WTC11 (cell line): ENCODE measurements around the gene RPEL1. TPM values are rescaled to one million over a fixed set of nuclear protein-coding genes. Genes with fewer than 3 reads are reported as not detected.

ENCODE experiments used
- ATAC-seq: fragments of 200-7000 bp; cut with Tn5 transposase; 2 replicates; pipeline ENCODE4 v1.10.0; 2021; ENCODE audit warnings: mild to moderate bottlenecking, moderate library complexity
- CTCF ChIA-PET: fragments of 300-600 bp; sonication (Branson Sonifier 250); formaldehyde crosslinking; loops from one replicate; lab custom pipeline; 2021; ENCODE audit warnings: antibody characterized with exemption; lab: Charles Lee
- POLR2A ChIA-PET: fragments of 350-600 bp; sonication (Branson Sonifier 250); formaldehyde crosslinking; loops from one replicate; lab custom pipeline; 2021; ENCODE audit warnings: antibody characterized with exemption; lab: Charles Lee
- DNase-seq: peaks from one replicate; pipeline ENCODE4 v3.0.0; 2021; ENCODE audit warnings: low spot score
- H3K27ac Mint-ChIP-seq: 2 replicates; pipeline ENCODE4 v1.8.0; 2021; ENCODE audit warnings: mixed read lengths
- H3K27me3 Mint-ChIP-seq: 2 replicates; pipeline ENCODE4 v1.8.0; 2021; ENCODE audit warnings: low read depth, mild to moderate bottlenecking, moderate library complexity, mixed read lengths
- H3K36me3 Mint-ChIP-seq: 2 replicates; pipeline ENCODE4 v1.8.0; 2021; ENCODE audit warnings: mixed read lengths
- H3K4me1 Mint-ChIP-seq: 2 replicates; pipeline ENCODE4 v1.8.0; 2022; ENCODE audit warnings: mixed read lengths
- H3K4me3 Mint-ChIP-seq: 2 replicates; pipeline ENCODE4 v1.8.0; 2021; ENCODE audit warnings: mild to moderate bottlenecking, moderate library complexity, mixed read lengths
- H3K9me3 Mint-ChIP-seq: 2 replicates; pipeline ENCODE4 v1.8.0; 2021; ENCODE audit warnings: mixed read lengths
- ATF1 ChIP-seq: sonication (generic); formaldehyde crosslinking; IDR thresholded peaks from 2 replicates; pipeline ENCODE4 v1.8.1; 2023; ENCODE audit warnings: mild to moderate bottlenecking, moderate library complexity, missing genetic modification reagents
- CBFB ChIP-seq: sonication (generic); formaldehyde crosslinking; IDR thresholded peaks from 2 replicates; pipeline ENCODE4 v1.8.1; 2022; ENCODE audit warnings: mild to moderate bottlenecking, low read depth, missing genetic modification reagents
- CREM ChIP-seq: sonication (generic); formaldehyde crosslinking; IDR thresholded peaks from 2 replicates; pipeline ENCODE4 v1.8.1; 2022; ENCODE audit warnings: mild to moderate bottlenecking, missing genetic modification reagents, moderate library complexity
- ELF4 ChIP-seq: sonication (generic); formaldehyde crosslinking; IDR thresholded peaks from 2 replicates; pipeline ENCODE4 v1.8.1; 2022; ENCODE audit warnings: low read depth, mild to moderate bottlenecking, moderate library complexity, missing genetic modification reagents
- FOXJ3 ChIP-seq: sonication (generic); formaldehyde crosslinking; IDR thresholded peaks from 2 replicates; pipeline ENCODE4 v1.9.0; 2021; ENCODE audit warnings: missing genetic modification reagents, mild to moderate bottlenecking, borderline replicate concordance
- FOXP1 ChIP-seq: sonication (generic); formaldehyde crosslinking; IDR thresholded peaks from 2 replicates; pipeline ENCODE4 v1.8.0; 2022; ENCODE audit warnings: missing genetic modification reagents, mild to moderate bottlenecking, moderate library complexity, borderline replicate concordance
- GTF2I ChIP-seq: fragments of 250-450 bp; sonication (Bioruptor Pico); conservative IDR thresholded peaks from 2 replicates; pipeline ENCODE4 v1.4.0; 2021; ENCODE audit warnings: mild to moderate bottlenecking
- IRF2 ChIP-seq: sonication (generic); formaldehyde crosslinking; IDR thresholded peaks from 2 replicates; pipeline ENCODE4 v1.8.0; 2022; ENCODE audit warnings: low read depth, missing genetic modification reagents, borderline replicate concordance
- KAT7 ChIP-seq: sonication (generic); formaldehyde crosslinking; IDR thresholded peaks from 2 replicates; pipeline ENCODE4 v1.8.1; 2023; ENCODE audit warnings: missing genetic modification reagents, mild to moderate bottlenecking, borderline replicate concordance
- NFATC4 ChIP-seq: fragments of 250-450 bp; sonication (Bioruptor Pico); IDR thresholded peaks from 2 replicates; pipeline ENCODE4 v1.9.0; 2021; ENCODE audit warnings: mild to moderate bottlenecking
- NR1H2 ChIP-seq: sonication (generic); formaldehyde crosslinking; IDR thresholded peaks from 2 replicates; pipeline ENCODE4 v1.9.0; 2021; ENCODE audit warnings: mild to moderate bottlenecking, moderate library complexity, missing genetic modification reagents
- NR2C2 ChIP-seq: sonication (generic); formaldehyde crosslinking; IDR thresholded peaks from 2 replicates; pipeline ENCODE4 v1.8.0; 2022; ENCODE audit warnings: mild to moderate bottlenecking, missing genetic modification reagents
- NR3C1 ChIP-seq: sonication (generic); formaldehyde crosslinking; conservative IDR thresholded peaks from 2 replicates; pipeline ENCODE4 v1.8.1; 2023; ENCODE audit warnings: low read depth, mild to moderate bottlenecking, missing genetic modification reagents
- OVOL2 ChIP-seq: fragments of 250-450 bp; sonication (Bioruptor Pico); IDR thresholded peaks from 2 replicates; pipeline ENCODE4 v1.9.0; 2021; ENCODE audit warnings: mild to moderate bottlenecking, borderline replicate concordance
- RORB ChIP-seq: fragments of 250-450 bp; sonication (Bioruptor Pico); IDR thresholded peaks from 2 replicates; pipeline ENCODE4 v1.9.0; 2021; ENCODE audit warnings: mild to moderate bottlenecking
- SMAD4 ChIP-seq: sonication (generic); formaldehyde crosslinking; IDR thresholded peaks from 2 replicates; pipeline ENCODE4 v1.8.0; 2022; ENCODE audit warnings: mild to moderate bottlenecking, missing genetic modification reagents
- ZNF138 ChIP-seq: sonication (generic); formaldehyde crosslinking; conservative IDR thresholded peaks from 2 replicates; pipeline ENCODE4 v1.8.1; 2022; ENCODE audit warnings: mild to moderate bottlenecking, moderate library complexity, missing genetic modification reagents
- ZNF263 ChIP-seq: sonication (generic); formaldehyde crosslinking; IDR thresholded peaks from 2 replicates; pipeline ENCODE4 v1.8.1; 2022; ENCODE audit warnings: low read depth, mild to moderate bottlenecking, moderate library complexity, missing genetic modification reagents
- ZNF396 ChIP-seq: fragments of 250-450 bp; sonication (Bioruptor Pico); IDR thresholded peaks from 2 replicates; pipeline ENCODE4 v1.8.0; 2021; ENCODE audit warnings: mild to moderate bottlenecking, moderate library complexity, borderline replicate concordance
- ZNF423 ChIP-seq: fragments of 250-450 bp; sonication (Bioruptor Pico); IDR thresholded peaks from 2 replicates; pipeline ENCODE4 v2.1.2; 2022; ENCODE audit warnings: mild to moderate bottlenecking, moderate library complexity
- total RNA-seq: library from RNA; stranded (reverse); gene quantifications from 3 replicates; pipeline ENCODE4 v1.2.3, GENCODE V29; 2021
- TF ChIP-seq, protein P1 (sequence below): sonication (generic); formaldehyde crosslinking; IDR thresholded peaks from 2 replicates; pipeline ENCODE4 v1.8.0; 2022; ENCODE audit warnings: mild to moderate bottlenecking, missing genetic modification reagents
- TF ChIP-seq, protein P2 (sequence below): fragments of 250-450 bp; sonication (Bioruptor Pico); IDR thresholded peaks from 2 replicates; pipeline ENCODE4 v1.9.0; 2021; ENCODE audit warnings: mild to moderate bottlenecking
- TF ChIP-seq, protein P3 (sequence below): fragments of 250-450 bp; sonication (Bioruptor Pico); IDR thresholded peaks from 2 replicates; pipeline ENCODE4 v1.9.0; 2021; ENCODE audit warnings: moderate library complexity, mild to moderate bottlenecking, inconsistent platforms, borderline replicate concordance
- TF ChIP-seq, protein P4 (sequence below): sonication (generic); formaldehyde crosslinking; IDR thresholded peaks from 2 replicates; pipeline ENCODE4 v1.8.0; 2023; ENCODE audit warnings: missing genetic modification reagents
- TF ChIP-seq, protein P5 (sequence below): sonication (generic); formaldehyde crosslinking; IDR thresholded peaks from 2 replicates; pipeline ENCODE4 v1.8.1; 2022; ENCODE audit warnings: mild to moderate bottlenecking, missing genetic modification reagents, moderate library complexity, borderline replicate concordance
- TF ChIP-seq, protein P6 (sequence below): fragments of 250-450 bp; sonication (Bioruptor Pico); IDR thresholded peaks from 2 replicates; pipeline ENCODE4 v1.9.0; 2021; ENCODE audit warnings: mild to moderate bottlenecking

The RPEL1 gene
- total RNA-seq, 1 experiment from 2014 or later: 0.09 TPM

DNA sequence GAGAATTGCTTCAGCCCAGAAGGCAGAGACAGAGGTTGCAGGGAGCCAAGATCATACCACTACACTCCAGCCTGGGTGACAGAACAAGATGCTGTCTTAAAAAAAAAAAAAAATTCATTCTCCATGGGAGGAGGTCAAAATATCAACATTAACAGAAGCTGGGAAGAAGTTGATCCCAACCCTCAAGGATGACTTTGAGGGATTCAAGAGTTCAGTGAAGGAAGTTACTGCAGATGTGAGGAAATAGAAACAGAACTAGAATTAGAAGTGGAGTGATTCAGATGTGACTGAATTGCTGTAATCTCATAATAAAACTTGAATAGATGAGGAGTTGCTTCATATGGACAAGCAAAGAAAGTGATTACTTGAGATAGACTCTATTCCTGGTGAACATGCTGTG is 19.7 kb upstream of the RPEL1 start:
- ATAC-seq: no peak
- Mint-ChIP-seq H3K36me3 (peaks cover 27% of the 10 kb centered on the region), H3K9me3 (peaks cover 33% of the 10 kb centered on the region), H3K27ac (no peak overlapping the region), H3K4me1 (peaks cover 9% of the 10 kb centered on the region), H3K27me3 (peaks cover 8% of the 10 kb centered on the region; the same call in 1 of the 2 replicates), H3K4me3 (no peak overlapping the region)
- ChIA-PET POLR2A (no interaction called here), CTCF (no interaction called here)
- no peak for DNase-seq
- TF ChIP-seq CBFB (CRISPR knock-in tag) (no peak), ELF4 (CRISPR knock-in tag) (no peak), KAT7 (CRISPR knock-in tag) (no peak), NFATC4 (no peak), FOXJ3 (CRISPR knock-in tag) (no peak), FOXP1 (CRISPR knock-in tag) (no peak), ZNF263 (CRISPR knock-in tag) (no peak), OVOL2 (no peak), NR1H2 (CRISPR knock-in tag) (no peak), SMAD4 (CRISPR knock-in tag) (no peak), NR3C1 (CRISPR knock-in tag) (no peak)
- TF ChIP-seq, protein P1, sequence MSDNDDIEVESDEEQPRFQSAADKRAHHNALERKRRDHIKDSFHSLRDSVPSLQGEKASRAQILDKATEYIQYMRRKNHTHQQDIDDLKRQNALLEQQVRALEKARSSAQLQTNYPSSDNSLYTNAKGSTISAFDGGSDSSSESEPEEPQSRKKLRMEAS (CRISPR knock-in tag): no peak
- TF ChIP-seq, protein P2, sequence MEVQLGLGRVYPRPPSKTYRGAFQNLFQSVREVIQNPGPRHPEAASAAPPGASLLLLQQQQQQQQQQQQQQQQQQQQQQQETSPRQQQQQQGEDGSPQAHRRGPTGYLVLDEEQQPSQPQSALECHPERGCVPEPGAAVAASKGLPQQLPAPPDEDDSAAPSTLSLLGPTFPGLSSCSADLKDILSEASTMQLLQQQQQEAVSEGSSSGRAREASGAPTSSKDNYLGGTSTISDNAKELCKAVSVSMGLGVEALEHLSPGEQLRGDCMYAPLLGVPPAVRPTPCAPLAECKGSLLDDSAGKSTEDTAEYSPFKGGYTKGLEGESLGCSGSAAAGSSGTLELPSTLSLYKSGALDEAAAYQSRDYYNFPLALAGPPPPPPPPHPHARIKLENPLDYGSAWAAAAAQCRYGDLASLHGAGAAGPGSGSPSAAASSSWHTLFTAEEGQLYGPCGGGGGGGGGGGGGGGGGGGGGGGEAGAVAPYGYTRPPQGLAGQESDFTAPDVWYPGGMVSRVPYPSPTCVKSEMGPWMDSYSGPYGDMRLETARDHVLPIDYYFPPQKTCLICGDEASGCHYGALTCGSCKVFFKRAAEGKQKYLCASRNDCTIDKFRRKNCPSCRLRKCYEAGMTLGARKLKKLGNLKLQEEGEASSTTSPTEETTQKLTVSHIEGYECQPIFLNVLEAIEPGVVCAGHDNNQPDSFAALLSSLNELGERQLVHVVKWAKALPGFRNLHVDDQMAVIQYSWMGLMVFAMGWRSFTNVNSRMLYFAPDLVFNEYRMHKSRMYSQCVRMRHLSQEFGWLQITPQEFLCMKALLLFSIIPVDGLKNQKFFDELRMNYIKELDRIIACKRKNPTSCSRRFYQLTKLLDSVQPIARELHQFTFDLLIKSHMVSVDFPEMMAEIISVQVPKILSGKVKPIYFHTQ (CRISPR knock-in tag): no peak
- TF ChIP-seq, protein P3, sequence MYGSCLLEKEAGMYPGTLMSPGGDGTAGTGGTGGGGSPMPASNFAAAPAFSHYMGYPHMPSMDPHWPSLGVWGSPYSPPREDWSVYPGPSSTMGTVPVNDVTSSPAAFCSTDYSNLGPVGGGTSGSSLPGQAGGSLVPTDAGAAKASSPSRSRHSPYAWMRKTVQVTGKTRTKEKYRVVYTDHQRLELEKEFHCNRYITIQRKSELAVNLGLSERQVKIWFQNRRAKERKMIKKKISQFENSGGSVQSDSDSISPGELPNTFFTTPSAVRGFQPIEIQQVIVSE: no peak
- TF ChIP-seq, protein P4, sequence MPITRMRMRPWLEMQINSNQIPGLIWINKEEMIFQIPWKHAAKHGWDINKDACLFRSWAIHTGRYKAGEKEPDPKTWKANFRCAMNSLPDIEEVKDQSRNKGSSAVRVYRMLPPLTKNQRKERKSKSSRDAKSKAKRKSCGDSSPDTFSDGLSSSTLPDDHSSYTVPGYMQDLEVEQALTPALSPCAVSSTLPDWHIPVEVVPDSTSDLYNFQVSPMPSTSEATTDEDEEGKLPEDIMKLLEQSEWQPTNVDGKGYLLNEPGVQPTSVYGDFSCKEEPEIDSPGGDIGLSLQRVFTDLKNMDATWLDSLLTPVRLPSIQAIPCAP: no peak
- TF ChIP-seq, protein P5, sequence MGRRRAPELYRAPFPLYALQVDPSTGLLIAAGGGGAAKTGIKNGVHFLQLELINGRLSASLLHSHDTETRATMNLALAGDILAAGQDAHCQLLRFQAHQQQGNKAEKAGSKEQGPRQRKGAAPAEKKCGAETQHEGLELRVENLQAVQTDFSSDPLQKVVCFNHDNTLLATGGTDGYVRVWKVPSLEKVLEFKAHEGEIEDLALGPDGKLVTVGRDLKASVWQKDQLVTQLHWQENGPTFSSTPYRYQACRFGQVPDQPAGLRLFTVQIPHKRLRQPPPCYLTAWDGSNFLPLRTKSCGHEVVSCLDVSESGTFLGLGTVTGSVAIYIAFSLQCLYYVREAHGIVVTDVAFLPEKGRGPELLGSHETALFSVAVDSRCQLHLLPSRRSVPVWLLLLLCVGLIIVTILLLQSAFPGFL: no peak

DNA sequence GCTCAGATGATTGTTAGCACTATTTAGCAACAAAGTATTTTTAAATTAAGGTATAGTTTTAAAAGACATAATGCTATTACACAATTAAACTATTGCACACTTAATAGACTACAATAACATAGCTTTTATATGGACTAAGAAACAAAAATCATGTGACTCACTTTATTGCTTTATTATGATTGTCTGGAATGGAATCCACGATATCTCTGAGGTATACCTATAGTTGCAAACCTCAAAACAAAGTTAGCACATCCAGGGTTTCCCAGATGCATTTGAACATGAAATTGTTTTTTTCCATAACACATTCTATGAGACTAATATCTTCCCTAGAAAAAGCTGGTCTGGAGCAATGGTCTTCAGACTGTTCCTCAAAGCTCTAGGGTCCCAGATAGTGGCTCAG is 18.3 kb upstream of the RPEL1 start:
- Mint-ChIP-seq H3K27me3 (peaks cover 8% of the 10 kb centered on the region; the same call in 1 of the 2 replicates), H3K36me3 (peaks cover 20% of the 10 kb centered on the region), H3K9me3 (peaks cover 25% of the 10 kb centered on the region), H3K4me3 (no peak overlapping the region), H3K4me1 (peaks cover 24% of the 10 kb centered on the region), H3K27ac (no peak overlapping the region)
- POLR2A ChIA-PET: no interaction called here
- TF ChIP-seq, protein P6, sequence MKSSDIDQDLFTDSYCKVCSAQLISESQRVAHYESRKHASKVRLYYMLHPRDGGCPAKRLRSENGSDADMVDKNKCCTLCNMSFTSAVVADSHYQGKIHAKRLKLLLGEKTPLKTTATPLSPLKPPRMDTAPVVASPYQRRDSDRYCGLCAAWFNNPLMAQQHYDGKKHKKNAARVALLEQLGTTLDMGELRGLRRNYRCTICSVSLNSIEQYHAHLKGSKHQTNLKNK (CRISPR knock-in tag): no peak
- TF ChIP-seq ATF1 (CRISPR knock-in tag): no peak
- TF ChIP-seq NR2C2 (CRISPR knock-in tag): no peak
- TF ChIP-seq, protein P2 (CRISPR knock-in tag): no peak
- TF ChIP-seq RORB: no peak
- no peak for TF ChIP-seq CREM (CRISPR knock-in tag)
- TF ChIP-seq IRF2 (CRISPR knock-in tag): no peak
- no peak for TF ChIP-seq NR1H2 (CRISPR knock-in tag)
- no peak for TF ChIP-seq GTF2I (CRISPR knock-in tag)
- TF ChIP-seq FOXP1 (CRISPR knock-in tag): no peak
- TF ChIP-seq ZNF423 (CRISPR knock-in tag): no peak
- no peak for TF ChIP-seq ZNF138 (CRISPR knock-in tag)
- no peak for TF ChIP-seq ZNF396 (CRISPR knock-in tag)
- no peak for DNase-seq
- CTCF ChIA-PET: interaction anchor here (1.0 to 1.3 kb wide), 2 partner anchors 17 to 74 kb away, joined by 4 to 6 read pairs; no protein-coding TSS in a partner anchor
- ATAC-seq: no peak
